SU-DHL-6 (cell line): ENCODE data around the gene SETMAR.
A peak's percentile ranks its signal among the peaks of the same experiment; 100 is the strongest.

Experiments
- H2AFZ ChIP-seq: fragments of 200-600 bp; sonication (generic); 2 replicates; pipeline ENCODE4 v1.6.1; 2014; ENCODE audit warnings: low read depth, mild to moderate bottlenecking, moderate library complexity, mixed read lengths, antibody characterized with exemption, low read length; ENCODE audit not compliant: severe bottlenecking
- H3F3A ChIP-seq: fragments of 200-600 bp; shearing (Covaris generic); 2 replicates; pipeline ENCODE4 v1.6.0; 2016; ENCODE audit warnings: antibody characterized with exemption, mild to moderate bottlenecking; ENCODE audit not compliant: insufficient read depth
- H3K27ac ChIP-seq: fragments of 200-600 bp; sonication (generic); 2 replicates; pipeline ENCODE4 v1.5.1; 2016; ENCODE audit warnings: low read depth, mild to moderate bottlenecking, low read length, moderate library complexity, mixed read lengths
- H3K27me3 ChIP-seq: fragments of 200-600 bp; sonication (generic), shearing (Covaris generic); 2 replicates; pipeline ENCODE4 v1.6.0; 2014; ENCODE audit warnings: mild to moderate bottlenecking, low read length
- H3K36me3 ChIP-seq: fragments of 200-600 bp; sonication (generic); 2 replicates; pipeline ENCODE4 v1.6.1; 2014; ENCODE audit warnings: mild to moderate bottlenecking, low read length, mixed read lengths
- H3K4me2 ChIP-seq: fragments of 300-600, 200-600 bp; shearing (Covaris generic), sonication (generic); 2 replicates; pipeline ENCODE4 v1.6.0; 2014; ENCODE audit warnings: low read length, low read depth, mild to moderate bottlenecking; ENCODE audit not compliant: poor library complexity, severe bottlenecking
- H3K4me3 ChIP-seq: fragments of 200-600 bp; sonication (generic); 2 replicates; pipeline ENCODE4 v1.5.1; 2014; ENCODE audit warnings: antibody characterized with exemption, low read length, mild to moderate bottlenecking, mixed read lengths; ENCODE audit not compliant: insufficient read depth, poor library complexity, severe bottlenecking
- H3K79me2 ChIP-seq: fragments of 200-600 bp; sonication (generic); 2 replicates; pipeline ENCODE4 v1.6.1; 2014; ENCODE audit warnings: mild to moderate bottlenecking, low read length, moderate library complexity; ENCODE audit not compliant: insufficient read depth
- H3K9ac ChIP-seq: fragments of 200-600 bp; sonication (generic); 2 replicates; pipeline ENCODE4 v1.7.0; 2014; ENCODE audit warnings: mild to moderate bottlenecking, low read length
- H3K9me2 ChIP-seq: fragments of 200-600 bp; sonication (generic); replicated peaks from 2 replicates; pipeline ENCODE4 v1.6.1; 2014; ENCODE audit warnings: low read length; ENCODE audit not compliant: insufficient read depth
- H3K9me3 ChIP-seq: fragments of 200-600 bp; sonication (generic); 2 replicates; pipeline ENCODE4 v1.6.1; 2014; ENCODE audit warnings: low read length, mixed read lengths; ENCODE audit not compliant: insufficient read depth
- H4K20me1 ChIP-seq: fragments of 200-600 bp; sonication (generic); 2 replicates; pipeline ENCODE4 v1.6.1; 2014; ENCODE audit warnings: low read depth, mild to moderate bottlenecking, antibody characterized with exemption, low read length, moderate library complexity, mixed read lengths
- EZH2phosphoT487 ChIP-seq: fragments of 200-600 bp; sonication (generic), shearing (Covaris generic); conservative IDR thresholded peaks from 2 replicates; pipeline ENCODE4 v1.6.1; 2018; ENCODE audit warnings: mild to moderate bottlenecking, antibody characterized with exemption, low read length, moderate library complexity, mixed read lengths
- TF ChIP-seq, protein P1 (sequence below): fragments of 200-600 bp; sonication (generic); IDR thresholded peaks from one replicate; pipeline ENCODE4 v1.5.1; 2017; ENCODE audit warnings: antibody characterized with exemption, mild to moderate bottlenecking, low read length, moderate library complexity; ENCODE audit not compliant: insufficient read depth, poor library complexity, severe bottlenecking

SETMAR gene

DNA sequence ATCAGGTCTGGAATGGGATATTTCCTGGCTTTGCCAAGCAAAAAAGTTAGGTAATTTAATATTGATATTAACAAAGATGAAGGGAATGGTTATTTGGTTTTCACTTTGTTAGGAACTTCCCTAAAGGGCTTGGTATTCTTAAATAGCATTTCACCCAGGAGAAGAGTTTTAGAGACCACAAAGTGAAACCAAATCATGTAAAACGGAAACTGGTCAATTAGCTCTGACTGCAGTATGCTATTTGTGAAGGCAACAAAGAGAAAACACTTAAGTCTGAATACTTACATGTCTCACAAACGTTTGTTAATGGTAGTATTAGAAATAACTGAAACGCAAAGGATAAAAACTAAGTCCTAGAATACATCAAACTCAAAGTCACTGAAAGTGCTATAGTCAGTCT lies 32.4 kb upstream of the SETMAR start:
- Histone ChIP-seq H4K20me1 (no peaks in the 10 kb centered on the region), H3K36me3 (no peaks in the 10 kb centered on the region), H3K79me2 (no peaks in the 10 kb centered on the region), H3K4me3 (no peak overlapping the region), H3F3A (no peaks in the 10 kb centered on the region), H3K4me2 (no peak overlapping the region), H3K27ac (no peak overlapping the region), H3K9ac (no peak overlapping the region), H3K9me2 (no peaks in the 10 kb centered on the region), H3K27me3 (no peaks in the 10 kb centered on the region), H3K9me3 (no peaks in the 10 kb centered on the region), H2AFZ (no peak overlapping the region)
- no peak for TF ChIP-seq EZH2phosphoT487
- TF ChIP-seq, protein P1, sequence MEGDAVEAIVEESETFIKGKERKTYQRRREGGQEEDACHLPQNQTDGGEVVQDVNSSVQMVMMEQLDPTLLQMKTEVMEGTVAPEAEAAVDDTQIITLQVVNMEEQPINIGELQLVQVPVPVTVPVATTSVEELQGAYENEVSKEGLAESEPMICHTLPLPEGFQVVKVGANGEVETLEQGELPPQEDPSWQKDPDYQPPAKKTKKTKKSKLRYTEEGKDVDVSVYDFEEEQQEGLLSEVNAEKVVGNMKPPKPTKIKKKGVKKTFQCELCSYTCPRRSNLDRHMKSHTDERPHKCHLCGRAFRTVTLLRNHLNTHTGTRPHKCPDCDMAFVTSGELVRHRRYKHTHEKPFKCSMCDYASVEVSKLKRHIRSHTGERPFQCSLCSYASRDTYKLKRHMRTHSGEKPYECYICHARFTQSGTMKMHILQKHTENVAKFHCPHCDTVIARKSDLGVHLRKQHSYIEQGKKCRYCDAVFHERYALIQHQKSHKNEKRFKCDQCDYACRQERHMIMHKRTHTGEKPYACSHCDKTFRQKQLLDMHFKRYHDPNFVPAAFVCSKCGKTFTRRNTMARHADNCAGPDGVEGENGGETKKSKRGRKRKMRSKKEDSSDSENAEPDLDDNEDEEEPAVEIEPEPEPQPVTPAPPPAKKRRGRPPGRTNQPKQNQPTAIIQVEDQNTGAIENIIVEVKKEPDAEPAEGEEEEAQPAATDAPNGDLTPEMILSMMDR = no peak

DNA sequence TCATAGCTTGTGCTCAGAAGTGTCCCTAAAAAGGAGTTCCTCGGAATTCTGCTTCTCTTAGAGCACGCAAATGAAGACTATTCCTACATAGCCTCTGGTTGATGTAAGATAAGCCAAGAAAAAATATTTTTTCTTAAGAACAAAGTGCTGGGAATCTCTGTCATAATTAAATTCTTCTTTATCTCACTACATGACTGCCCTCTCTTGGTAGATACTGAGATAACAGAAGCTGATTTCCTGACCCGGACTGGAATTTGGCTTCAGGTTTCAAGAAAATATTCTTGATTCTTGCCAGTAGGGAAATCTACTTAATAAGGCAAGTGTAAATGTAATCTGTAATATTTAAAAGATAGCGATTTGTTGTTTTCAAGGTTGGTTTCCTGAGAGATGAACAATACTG lies 31.3 kb upstream of the SETMAR start:
- no peaks in the 10 kb centered on the region for H4K20me1 ChIP-seq
- no peak overlapping the region for H3K4me2 ChIP-seq
- H3F3A ChIP-seq = no peaks in the 10 kb centered on the region
- no peak for TF ChIP-seq EZH2phosphoT487
- TF ChIP-seq, protein P1 = peak; percentile 19
- no peaks in the 10 kb centered on the region for H3K9me3 ChIP-seq
- no peak overlapping the region for H3K9ac ChIP-seq
- H3K27ac ChIP-seq = no peak overlapping the region
- no peaks in the 10 kb centered on the region for H3K79me2 ChIP-seq
- no peak overlapping the region for H2AFZ ChIP-seq
- H3K9me2 ChIP-seq = no peaks in the 10 kb centered on the region
- H3K4me3 ChIP-seq = no peak overlapping the region
- no peaks in the 10 kb centered on the region for H3K27me3 ChIP-seq
- no peaks in the 10 kb centered on the region for H3K36me3 ChIP-seq

DNA sequence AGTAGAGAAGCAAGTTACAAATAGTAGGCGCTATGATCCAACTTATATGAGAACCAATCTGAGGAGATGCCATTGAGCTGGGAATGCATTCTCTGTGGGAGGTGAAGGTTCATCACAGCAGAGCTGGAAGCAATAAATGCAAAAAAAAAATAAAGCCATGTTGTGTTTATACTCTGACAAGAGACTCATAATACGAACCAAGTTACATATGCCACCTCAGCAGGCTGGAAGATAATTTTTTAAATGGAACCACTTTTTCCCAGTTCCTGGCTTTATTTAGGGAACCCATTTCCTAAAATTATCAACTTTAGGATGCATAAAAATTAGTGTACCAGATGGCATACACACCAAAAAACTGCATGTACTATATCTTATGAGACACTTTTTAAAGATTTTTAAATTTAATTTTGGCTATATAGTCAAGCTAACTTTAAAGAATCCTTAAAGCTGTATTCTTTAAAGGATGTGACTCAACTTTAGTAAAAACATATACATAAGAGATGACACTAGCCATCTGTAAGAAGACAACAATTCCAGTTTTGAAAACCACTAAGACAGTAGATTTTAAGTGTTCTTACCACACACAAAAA lies 23.6 kb upstream of the SETMAR start:
- H4K20me1 ChIP-seq = no peaks in the 10 kb centered on the region
- TF ChIP-seq, protein P1 = no peak
- no peak for TF ChIP-seq EZH2phosphoT487

More for the DNA sequence above, 23.6 kb upstream of the SETMAR start:
- Histone ChIP-seq H3K4me2 (no peak overlapping the region), H3K27me3 (no peaks in the 10 kb centered on the region), H3K9me3 (no peaks in the 10 kb centered on the region), H3K79me2 (no peaks in the 10 kb centered on the region), H3K4me3 (no peak overlapping the region), H3F3A (no peaks in the 10 kb centered on the region), H2AFZ (no peak overlapping the region), H3K9me2 (no peaks in the 10 kb centered on the region), H3K9ac (no peak overlapping the region), H3K36me3 (no peaks in the 10 kb centered on the region), H3K27ac (no peak overlapping the region)
